Measurements from ENCODE around the gene CLTCL1. TPM values are rescaled to one million over a fixed set of nuclear protein-coding genes. Genes with fewer than 3 reads are reported as not detected.

Gene CLTCL1
- total and polyA plus RNA-seq, 9 of the 15 experiments (the other 6 are each of a cell fraction or from before 2014, with no cell fraction given), result 1.1 to 11.7 (median 5.0) TPM

DNA sequence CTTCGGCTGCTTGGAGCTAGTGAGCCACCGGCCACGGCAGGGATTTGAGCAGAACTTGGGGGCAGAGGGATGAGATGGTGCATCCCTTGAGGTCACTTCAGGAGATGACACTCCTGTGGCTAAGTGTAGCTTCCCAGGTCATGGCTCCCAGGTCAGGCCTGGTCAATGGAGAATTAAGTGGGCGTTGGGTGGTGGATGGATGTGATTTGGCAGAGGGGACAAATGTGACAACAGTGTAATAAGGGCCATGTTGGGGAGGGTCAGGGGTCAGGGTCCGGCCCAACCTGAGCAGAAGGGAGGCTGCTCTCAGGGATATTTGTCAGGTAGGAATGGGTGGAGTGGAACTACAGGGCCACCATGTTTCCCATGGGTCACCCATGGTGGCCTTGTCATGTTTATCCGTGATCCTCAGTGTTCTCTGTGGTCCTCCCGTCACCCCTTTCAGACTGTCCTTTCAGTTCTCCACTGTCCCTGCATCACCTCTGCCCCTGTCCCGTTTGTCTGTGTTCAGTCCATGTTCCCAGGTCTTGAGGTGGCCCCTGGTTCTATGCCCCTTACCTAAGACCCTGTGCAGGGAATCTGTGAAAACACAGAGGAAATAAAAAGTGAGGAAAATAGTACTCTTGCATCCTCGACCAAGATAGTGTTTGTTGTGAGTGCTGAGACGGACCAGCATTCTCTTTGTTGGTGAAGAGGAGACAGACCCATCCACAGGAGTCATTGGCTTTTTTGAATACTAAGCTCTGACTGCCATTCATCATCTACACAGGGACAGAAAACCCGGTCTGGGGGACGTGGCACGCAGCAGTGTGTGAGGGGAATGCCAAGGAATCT lies 119.1 kb downstream of the CLTCL1 start:
- Histone ChIP-seq H2AFZ (ENCODE audit: low read depth, low read length) (peak overlapping the region; percentile 98), H4K20me1 (replicated peaks; ENCODE audit: control insufficient read depth, insufficient read depth, low read length) (peaks cover 49% of the 10 kb centered on the region), H3K36me3 (ENCODE audit: control insufficient read depth, insufficient read depth, low read length) (peaks cover 54% of the 10 kb centered on the region), H3K9me3 (replicated peaks; ENCODE audit: control insufficient read depth, insufficient read depth, low read depth, low read length) (no peaks in the 10 kb centered on the region), H3K4me2 (ENCODE audit: insufficient read depth, low read length) (peak overlapping the region; percentile 93), H3K79me2 (ENCODE audit: control insufficient read depth, insufficient read depth, low read length) (peaks cover 71% of the 10 kb centered on the region), H3K27me3 (ENCODE audit: control insufficient read depth in 2 of 2, insufficient read depth in 2 of 2, low read length in 2 of 2) (peaks cover 18 to 24% of the 10 kb centered on the region in 2 experiments), H3K9me1 (ENCODE audit: control insufficient read depth, insufficient read depth, low read length) (peaks cover 28% of the 10 kb centered on the region), H3K4me1 (replicated peaks in 1 of 2; ENCODE audit: control insufficient read depth in 2 of 2, insufficient read depth in 2 of 2, low read length in 2 of 2) (peaks cover 58 to 93% of the 10 kb centered on the region in 2 experiments), H3K27ac (ENCODE audit: extremely low read depth, low read depth, low read length) (peak overlapping the region; percentile 86), H3K9ac (ENCODE audit: insufficient read depth in 1 of 2, low read depth in 2 of 2, low read length in 2 of 2) (peak overlapping the region; percentile 94 to 96), H3K4me3 (peak overlapping the region; percentile 66)
- in situ Hi-C loops (cut with MboI), result no loop called here
- FAIRE-seq (no peak), DNase-seq (ENCODE audit: extremely low read depth in 1 of 4, low spot score in 3 of 4) (peak in 1 of 4 experiments; percentile 48), ATAC-seq (peak; percentile 0; the same call in 2 of the 3 replicates)
- ChIA-PET CTCF (ENCODE audit: low intra/inter-chr PET ratio) (no interaction called here), POLR2A (interaction anchor here (0.6 to 1.3 kb wide), 16 partner anchors 20 to 798 kb away, joined by 3 to 6 read pairs (median 4); partner anchors contain the start of gene DGCR2)
- 2% methylated on average over 13 of the region's 13 CpGs for WGBS (ENCODE audit: insufficient coverage, low coverage, missing lambda C conversion rate)
- intact Hi-C loops (cut with micrococcal nuclease), result no loop called here
- BruUV-seq (replicated peaks), result no TSS peak
- no peak for TF ChIP-seq NFYB (IDR thresholded peaks at IDR 0.05; ENCODE audit: extremely low read depth, insufficient read length)
- TF ChIP-seq, protein P1, sequence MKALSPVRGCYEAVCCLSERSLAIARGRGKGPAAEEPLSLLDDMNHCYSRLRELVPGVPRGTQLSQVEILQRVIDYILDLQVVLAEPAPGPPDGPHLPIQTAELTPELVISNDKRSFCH (CRISPR knock-in tag; IDR thresholded peaks at IDR 0.05), result no peak
- TF ChIP-seq, protein P1 (tag; IDR thresholded peaks at IDR 0.05), result no peak
- TF ChIP-seq, protein P2, sequence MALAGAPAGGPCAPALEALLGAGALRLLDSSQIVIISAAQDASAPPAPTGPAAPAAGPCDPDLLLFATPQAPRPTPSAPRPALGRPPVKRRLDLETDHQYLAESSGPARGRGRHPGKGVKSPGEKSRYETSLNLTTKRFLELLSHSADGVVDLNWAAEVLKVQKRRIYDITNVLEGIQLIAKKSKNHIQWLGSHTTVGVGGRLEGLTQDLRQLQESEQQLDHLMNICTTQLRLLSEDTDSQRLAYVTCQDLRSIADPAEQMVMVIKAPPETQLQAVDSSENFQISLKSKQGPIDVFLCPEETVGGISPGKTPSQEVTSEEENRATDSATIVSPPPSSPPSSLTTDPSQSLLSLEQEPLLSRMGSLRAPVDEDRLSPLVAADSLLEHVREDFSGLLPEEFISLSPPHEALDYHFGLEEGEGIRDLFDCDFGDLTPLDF (CRISPR knock-in tag; IDR thresholded peaks at IDR 0.05), result peak; percentile 54; the same call in 1 of the 2 replicates
- 0 out of 2 replicates have a peak, but pooled peaks have one; percentile 4 for TF ChIP-seq PYGO2 (tag; IDR thresholded peaks at IDR 0.05)
- 0 out of 2 replicates have a peak, but pooled peaks have one; percentile 23 for TF ChIP-seq ZNF764 (CRISPR knock-in tag; IDR thresholded peaks at IDR 0.05; ENCODE audit: low read depth)
- TF ChIP-seq NFRKB (IDR thresholded peaks at IDR 0.05; ENCODE audit: low read depth), result no peak
- TF ChIP-seq, protein P3, sequence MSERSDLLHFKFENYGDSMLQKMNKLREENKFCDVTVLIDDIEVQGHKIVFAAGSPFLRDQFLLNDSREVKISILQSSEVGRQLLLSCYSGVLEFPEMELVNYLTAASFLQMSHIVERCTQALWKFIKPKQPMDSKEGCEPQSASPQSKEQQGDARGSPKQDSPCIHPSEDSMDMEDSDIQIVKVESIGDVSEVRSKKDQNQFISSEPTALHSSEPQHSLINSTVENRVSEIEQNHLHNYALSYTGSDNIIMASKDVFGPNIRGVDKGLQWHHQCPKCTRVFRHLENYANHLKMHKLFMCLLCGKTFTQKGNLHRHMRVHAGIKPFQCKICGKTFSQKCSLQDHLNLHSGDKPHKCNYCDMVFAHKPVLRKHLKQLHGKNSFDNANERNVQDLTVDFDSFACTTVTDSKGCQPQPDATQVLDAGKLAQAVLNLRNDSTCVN (CRISPR knock-in tag; IDR thresholded peaks at IDR 0.05), result peak; percentile 83; the same call in 1 of the 2 replicates
- 0 out of 4 replicates have a peak, but pooled peaks of 1 of the 2 experiments have one; percentile 6 for TF ChIP-seq RCOR1 (IDR thresholded peaks at IDR 0.05; ENCODE audit: borderline replicate concordance in 1 of 2, low read depth in 2 of 2, low read length in 2 of 2)
- peak; percentile 20; the same call in 1 of the 2 replicates for TF ChIP-seq ZBTB17 (CRISPR knock-in tag; IDR thresholded peaks at IDR 0.05)
- peak; percentile 63; the same call in 1 of the 2 replicates for TF ChIP-seq ZNF165 (CRISPR knock-in tag; IDR thresholded peaks at IDR 0.05; ENCODE audit: borderline replicate concordance)
- TF ChIP-seq HNRNPLL (IDR thresholded peaks at IDR 0.05; ENCODE audit: low read depth, low read length, poor library complexity, severe bottlenecking), result no peak
- peak; percentile 15; the same call in 1 of the 2 replicates for TF ChIP-seq DMBX1 (CRISPR knock-in tag; IDR thresholded peaks at IDR 0.05; ENCODE audit: borderline replicate concordance)
- TF ChIP-seq, protein P4, sequence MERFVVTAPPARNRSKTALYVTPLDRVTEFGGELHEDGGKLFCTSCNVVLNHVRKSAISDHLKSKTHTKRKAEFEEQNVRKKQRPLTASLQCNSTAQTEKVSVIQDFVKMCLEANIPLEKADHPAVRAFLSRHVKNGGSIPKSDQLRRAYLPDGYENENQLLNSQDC (CRISPR knock-in tag; IDR thresholded peaks at IDR 0.05), result 0 out of 2 replicates have a peak, but pooled peaks have one; percentile 3
- 0 out of 2 replicates have a peak, but pooled peaks have one; percentile 31 for TF ChIP-seq ZNF444 (CRISPR knock-in tag; IDR thresholded peaks at IDR 0.05)
- no peak for TF ChIP-seq NR4A1 (CRISPR knock-in tag; IDR thresholded peaks at IDR 0.05)
- TF ChIP-seq NR4A1 (tag; IDR thresholded peaks at IDR 0.05), result peak; percentile 30; the same call in 1 of the 2 replicates
